Choroid plexus epithelial cell (primary cell): ENCODE results near the gene UNKL.

Experiments used
- DNase-seq: peaks from one replicate; pipeline ENCODE4 v3.0.0-alpha.2; 2010; ENCODE audit warnings: low read depth
- H3K4me3 ChIP-seq: 2 replicates; pipeline ENCODE4 v1.5.1; 2011; ENCODE audit warnings: low read depth, mild to moderate bottlenecking, control low read depth, low read length, moderate library complexity
- TF ChIP-seq, protein P1 (sequence below): conservative IDR thresholded peaks from 2 replicates; pipeline ENCODE4 v1.5.1; 2011; ENCODE audit warnings: low read depth, mild to moderate bottlenecking, control low read depth, inconsistent platforms, low read length, moderate library complexity

Gene UNKL

DNA sequence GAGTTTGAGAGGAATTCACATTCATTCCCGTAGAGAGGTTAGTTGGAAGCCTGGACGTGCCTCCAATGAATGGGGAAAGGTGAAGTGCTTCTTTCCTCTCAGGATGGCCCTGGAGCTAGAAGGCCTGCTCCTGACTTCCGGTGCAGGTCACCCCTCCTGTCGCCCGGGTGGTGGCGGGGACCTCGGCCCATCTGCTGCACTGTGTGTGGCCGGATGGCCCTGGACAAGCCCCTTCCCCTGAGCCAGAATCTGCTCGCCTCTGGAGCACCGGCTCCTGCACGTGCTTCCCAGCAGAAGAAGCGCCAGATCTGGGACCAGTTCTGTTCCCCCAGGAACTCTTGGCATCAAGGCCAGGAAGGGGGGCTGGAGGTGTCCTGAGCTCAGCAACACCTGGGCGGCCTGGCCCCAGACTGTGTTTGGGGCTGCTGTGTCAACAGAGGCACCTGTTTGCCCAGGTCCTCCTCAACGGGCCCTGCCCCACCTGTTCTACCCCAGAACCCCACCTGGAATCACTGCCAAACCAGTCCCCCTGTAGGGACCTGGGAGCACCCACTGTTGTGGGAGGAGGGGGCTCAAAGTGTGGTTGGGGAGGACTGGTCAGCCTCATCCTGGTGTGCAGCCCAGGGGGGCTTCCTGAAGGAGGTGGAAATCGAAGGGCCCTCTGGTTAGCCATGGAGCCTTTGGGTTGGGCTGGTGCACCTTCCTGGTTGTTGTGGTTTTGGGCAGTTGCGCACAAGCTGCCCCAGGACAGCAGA, 11.3 kb upstream of the UNKL start:
- DNase-seq: no peak
- no peak overlapping the region for H3K4me3 ChIP-seq
- TF ChIP-seq, protein P1, sequence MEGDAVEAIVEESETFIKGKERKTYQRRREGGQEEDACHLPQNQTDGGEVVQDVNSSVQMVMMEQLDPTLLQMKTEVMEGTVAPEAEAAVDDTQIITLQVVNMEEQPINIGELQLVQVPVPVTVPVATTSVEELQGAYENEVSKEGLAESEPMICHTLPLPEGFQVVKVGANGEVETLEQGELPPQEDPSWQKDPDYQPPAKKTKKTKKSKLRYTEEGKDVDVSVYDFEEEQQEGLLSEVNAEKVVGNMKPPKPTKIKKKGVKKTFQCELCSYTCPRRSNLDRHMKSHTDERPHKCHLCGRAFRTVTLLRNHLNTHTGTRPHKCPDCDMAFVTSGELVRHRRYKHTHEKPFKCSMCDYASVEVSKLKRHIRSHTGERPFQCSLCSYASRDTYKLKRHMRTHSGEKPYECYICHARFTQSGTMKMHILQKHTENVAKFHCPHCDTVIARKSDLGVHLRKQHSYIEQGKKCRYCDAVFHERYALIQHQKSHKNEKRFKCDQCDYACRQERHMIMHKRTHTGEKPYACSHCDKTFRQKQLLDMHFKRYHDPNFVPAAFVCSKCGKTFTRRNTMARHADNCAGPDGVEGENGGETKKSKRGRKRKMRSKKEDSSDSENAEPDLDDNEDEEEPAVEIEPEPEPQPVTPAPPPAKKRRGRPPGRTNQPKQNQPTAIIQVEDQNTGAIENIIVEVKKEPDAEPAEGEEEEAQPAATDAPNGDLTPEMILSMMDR: no peak

DNA sequence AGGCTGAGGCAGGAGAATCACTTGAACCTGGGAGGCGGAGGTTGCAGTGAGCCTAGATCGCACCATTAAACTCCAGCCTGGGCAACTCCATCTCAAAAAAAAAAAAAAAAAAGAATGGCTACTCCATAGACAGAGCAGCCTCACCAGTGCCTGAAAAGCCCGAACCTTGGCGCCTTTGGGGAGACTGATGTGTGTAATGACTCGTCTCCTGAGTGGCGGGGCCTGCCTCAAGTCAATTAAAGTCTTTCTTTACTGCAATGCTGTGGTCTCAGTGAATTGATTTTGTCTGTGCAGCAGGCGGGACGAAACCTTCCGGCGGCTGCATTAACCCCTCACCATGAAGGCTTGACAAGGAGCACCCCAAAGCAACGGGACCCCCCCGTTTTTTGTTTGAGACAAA, 9.5 kb upstream of the UNKL start:
- TF ChIP-seq, protein P1: no peak
- no peak overlapping the region for H3K4me3 ChIP-seq
- DNase-seq: no peak

- DNase-seq: no peak
- H3K4me3 ChIP-seq: no peak overlapping the region
- TF ChIP-seq, protein P1: no peak
Observed at GRCh38 chr16:1422076-1422475, 7.6 kb upstream of the UNKL start.

DNA sequence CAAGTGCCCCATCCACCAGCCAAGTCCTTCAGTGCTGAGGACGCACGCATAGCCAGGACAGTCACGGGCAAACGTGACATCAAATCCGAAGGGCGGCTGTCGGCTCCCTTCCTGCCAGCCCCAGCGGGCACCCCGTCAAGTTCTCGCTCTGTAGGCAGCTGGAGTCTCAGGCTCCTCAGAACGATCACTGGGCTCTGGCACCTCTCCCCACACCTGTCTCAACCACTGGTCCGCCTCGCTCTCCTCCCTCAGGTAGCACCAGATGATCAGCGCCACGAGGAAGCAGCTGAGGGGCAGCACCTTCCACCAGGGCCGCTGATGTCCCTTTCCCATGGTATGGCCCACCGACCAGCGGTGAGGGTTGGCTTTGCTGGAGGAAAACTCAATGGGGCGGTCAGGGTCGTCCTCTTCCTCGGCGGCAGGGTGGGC, 5.6 kb upstream of the UNKL start:
- H3K4me3 ChIP-seq: peak overlapping the region; percentile 96
- DNase-seq: no peak
- TF ChIP-seq, protein P1: no peak

- TF ChIP-seq, protein P1: no peak
- no peak overlapping the region for H3K4me3 ChIP-seq
Observed at GRCh38 chr16:1416521-1416941, 2.0 kb upstream of the UNKL start.

GRCh38 chr16:1413684-1414531, 596 bp downstream of the UNKL start:
- TF ChIP-seq, protein P1: peak; percentile 64
- peak; percentile 61 for DNase-seq
- H3K4me3 ChIP-seq: peak overlapping the region; percentile 83

More at GRCh38 chr16:1416521-1416941, 2.0 kb upstream of the UNKL start:
- no peak for DNase-seq
